Measurements from ENCODE around the gene TRERF1.

TRERF1 gene

DNA sequence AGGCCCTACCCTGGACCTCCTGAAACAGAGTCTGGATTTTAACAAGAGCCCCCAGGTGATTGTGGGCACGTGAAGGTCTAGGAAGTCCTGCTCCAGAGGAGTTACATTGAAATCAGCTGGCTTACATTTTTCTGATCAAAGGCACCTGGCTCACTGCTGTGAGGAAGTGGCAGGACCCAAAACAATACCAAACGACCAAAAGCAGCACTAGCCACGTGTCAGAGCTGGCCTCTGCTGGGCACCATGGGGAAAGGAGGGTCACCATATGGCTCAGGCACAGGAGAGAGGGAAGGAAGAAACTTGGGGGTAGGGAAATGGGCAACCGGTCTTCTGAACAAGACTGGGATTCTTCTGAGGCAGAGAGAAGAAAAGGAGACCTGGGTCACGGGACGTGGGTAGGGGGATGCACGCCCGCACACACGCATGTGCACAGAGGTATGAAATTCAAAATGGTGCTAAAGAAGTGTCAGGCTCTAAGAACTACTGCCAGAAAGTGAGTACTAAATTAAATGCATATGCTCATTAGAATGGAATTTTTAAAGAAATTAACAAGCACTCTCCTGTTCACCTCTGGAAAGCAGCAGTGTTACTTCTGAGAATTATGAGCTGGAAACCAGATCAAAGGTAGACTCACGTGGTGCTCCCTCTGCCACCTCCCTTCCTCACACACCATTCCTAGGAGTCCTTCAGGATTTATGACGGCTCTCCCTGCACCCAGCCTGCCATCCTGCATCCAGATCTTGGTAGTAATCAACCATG lies 113.6 kb downstream of the TRERF1 start:
- Histone ChIP-seq H3K4me2 (ENCODE audit: low read depth, low read length, poor library complexity, severe bottlenecking) (no peak overlapping the region), H2AFZ (ENCODE audit: low read depth, low read length, severe bottlenecking) (no peak overlapping the region), H3F3A (ENCODE audit: insufficient read depth) (no peaks in the 10 kb centered on the region), H3K9ac (ENCODE audit: low read length) (no peak overlapping the region), H3K27me3 (ENCODE audit: low read length) (no peaks in the 10 kb centered on the region), H3K79me2 (ENCODE audit: insufficient read depth, low read length) (no peaks in the 10 kb centered on the region), H3K9me3 (ENCODE audit: insufficient read depth, low read length) (no peaks in the 10 kb centered on the region), H3K36me3 (ENCODE audit: low read length) (no peaks in the 10 kb centered on the region), H3K9me2 (replicated peaks; ENCODE audit: insufficient read depth, low read length) (no peaks in the 10 kb centered on the region), H3K4me3 (ENCODE audit: insufficient read depth, low read length, poor library complexity, severe bottlenecking) (no peak overlapping the region), H4K20me1 (ENCODE audit: low read depth, low read length) (no peaks in the 10 kb centered on the region), H3K27ac (ENCODE audit: low read depth, low read length) (no peak overlapping the region)
- no peak for TF ChIP-seq EZH2phosphoT487 (conservative IDR thresholded peaks at IDR 0.05; ENCODE audit: low read length)
- TF ChIP-seq CTCF (IDR thresholded peaks at IDR 0.05; ENCODE audit: insufficient read depth, low read length, poor library complexity, severe bottlenecking), result no peak

GRCh38 chr6:42336431-42336830 lies 115.3 kb downstream of the TRERF1 start:
- Histone ChIP-seq H3K4me2 (ENCODE audit: low read depth, low read length, poor library complexity, severe bottlenecking) (no peak overlapping the region), H3K9me3 (ENCODE audit: insufficient read depth, low read length) (no peaks in the 10 kb centered on the region), H3K4me3 (ENCODE audit: insufficient read depth, low read length, poor library complexity, severe bottlenecking) (no peak overlapping the region), H3K27me3 (ENCODE audit: low read length) (no peaks in the 10 kb centered on the region), H3K9ac (ENCODE audit: low read length) (no peak overlapping the region), H3K79me2 (ENCODE audit: insufficient read depth, low read length) (no peaks in the 10 kb centered on the region), H3K27ac (ENCODE audit: low read depth, low read length) (no peak overlapping the region), H3K9me2 (replicated peaks; ENCODE audit: insufficient read depth, low read length) (no peaks in the 10 kb centered on the region), H3K36me3 (ENCODE audit: low read length) (no peaks in the 10 kb centered on the region), H3F3A (ENCODE audit: insufficient read depth) (no peaks in the 10 kb centered on the region), H4K20me1 (ENCODE audit: low read depth, low read length) (no peaks in the 10 kb centered on the region), H2AFZ (ENCODE audit: low read depth, low read length, severe bottlenecking) (no peak overlapping the region)
- TF ChIP-seq CTCF (IDR thresholded peaks at IDR 0.05; ENCODE audit: insufficient read depth, low read length, poor library complexity, severe bottlenecking), result no peak
- TF ChIP-seq EZH2phosphoT487 (conservative IDR thresholded peaks at IDR 0.05; ENCODE audit: low read length), result no peak

GRCh38 chr6:42335896-42336295 lies 115.8 kb downstream of the TRERF1 start:
- Histone ChIP-seq H3K4me3 (ENCODE audit: insufficient read depth, low read length, poor library complexity, severe bottlenecking) (no peak overlapping the region), H3K27ac (ENCODE audit: low read depth, low read length) (no peak overlapping the region), H3K4me2 (ENCODE audit: low read depth, low read length, poor library complexity, severe bottlenecking) (no peak overlapping the region), H3K9me2 (replicated peaks; ENCODE audit: insufficient read depth, low read length) (no peaks in the 10 kb centered on the region), H3F3A (ENCODE audit: insufficient read depth) (no peaks in the 10 kb centered on the region), H3K9me3 (ENCODE audit: insufficient read depth, low read length) (no peaks in the 10 kb centered on the region), H3K36me3 (ENCODE audit: low read length) (no peaks in the 10 kb centered on the region), H4K20me1 (ENCODE audit: low read depth, low read length) (no peaks in the 10 kb centered on the region), H3K9ac (ENCODE audit: low read length) (no peak overlapping the region), H3K27me3 (ENCODE audit: low read length) (no peaks in the 10 kb centered on the region), H3K79me2 (ENCODE audit: insufficient read depth, low read length) (no peaks in the 10 kb centered on the region), H2AFZ (ENCODE audit: low read depth, low read length, severe bottlenecking) (no peak overlapping the region)
- TF ChIP-seq EZH2phosphoT487 (conservative IDR thresholded peaks at IDR 0.05; ENCODE audit: low read length) (no peak), CTCF (IDR thresholded peaks at IDR 0.05; ENCODE audit: insufficient read depth, low read length, poor library complexity, severe bottlenecking) (no peak)
